B cell (primary cell): ENCODE data around the gene NMB.

Experiments
- CTCF ChIP-seq: fragments of 200-600 bp; IDR thresholded peaks from one replicate; pipeline ENCODE4 v1.8.0; 2022; ENCODE audit warnings: antibody characterized with exemption, mild to moderate bottlenecking
- EZH2 ChIP-seq: IDR thresholded peaks from 2 replicates; pipeline ENCODE4 v1.6.1; 2012; ENCODE audit warnings: borderline replicate concordance, low read depth, mild to moderate bottlenecking, moderate library complexity, low read length; ENCODE audit not compliant: insufficient read depth, poor library complexity, severe bottlenecking

GRCh38 chr15:84629033-84629432 lies 29.0 kb downstream of the NMB start:
- TF ChIP-seq CTCF, result no peak
- no peak for TF ChIP-seq EZH2
